ENCODE data around the gene SVOP.
A peak's percentile ranks its signal among the peaks of the same experiment; 100 is the strongest.

Gene SVOP

GRCh38 chr12:108972358-108972757, 48.5 kb downstream of the SVOP start:
- no peak for DNase-seq

- DNase-seq: no peak
These were observed 51.2 kb downstream of the SVOP start for GRCh38 chr12:108969622-108970021.

GRCh38 chr12:108967869-108968540, 52.9 kb downstream of the SVOP start:
- DNase-seq: no peak

GRCh38 chr12:108966378-108967151, 54.3 kb downstream of the SVOP start:
- no peak for DNase-seq

GRCh38 chr12:108965886-108966285, 55.0 kb downstream of the SVOP start:
- no peak for DNase-seq

GRCh38 chr12:108964371-108965352, 56.2 kb downstream of the SVOP start:
- no peak for DNase-seq

GRCh38 chr12:108962256-108962655, 58.6 kb downstream of the SVOP start:
- no peak for DNase-seq

GRCh38 chr12:108959748-108960655, 60.9 kb downstream of the SVOP start:
- no peak for DNase-seq

GRCh38 chr12:108955225-108955835, 65.5 kb downstream of the SVOP start:
- peak; percentile 49 for DNase-seq

- DNase-seq: peak; percentile 58
These were observed 69.7 kb downstream of the SVOP start for GRCh38 chr12:108950991-108951739.

- DNase-seq: no peak
These were observed 70.9 kb downstream of the SVOP start for GRCh38 chr12:108949976-108950375.

- no peak for DNase-seq
These were observed 72.5 kb downstream of the SVOP start for GRCh38 chr12:108948367-108948766.

- no peak for DNase-seq
These were observed 73.8 kb downstream of the SVOP start for GRCh38 chr12:108947097-108947496.

- DNase-seq: no peak
These were observed 80.7 kb downstream of the SVOP start for GRCh38 chr12:108940138-108940537.

- DNase-seq: no peak
These were observed 81.3 kb downstream of the SVOP start for GRCh38 chr12:108939594-108939993.

GRCh38 chr12:108938247-108938924, 82.5 kb downstream of the SVOP start:
- no peak for DNase-seq

GRCh38 chr12:108935159-108935763, 85.6 kb downstream of the SVOP start:
- no peak for DNase-seq

- no peak for DNase-seq
These were observed 86.9 kb downstream of the SVOP start for GRCh38 chr12:108933949-108934348.

- DNase-seq: no peak
These were observed 90.1 kb downstream of the SVOP start for GRCh38 chr12:108930756-108931155.

- DNase-seq: no peak
These were observed 90.7 kb downstream of the SVOP start for GRCh38 chr12:108930155-108930554.
